Stimulated activated CD4-positive, alpha-beta T cell treated with anti-CD3 and anti-CD28 coated beads, Interleukin-4, amount 100 ng/mL, for 1 hour (primary cell): ENCODE measurements around the gene SLC12A7.

ENCODE experiments used
- DNase-seq: peaks from one replicate; pipeline ENCODE4 v3.0.0-alpha.2; 2020

Gene SLC12A7

GRCh38 chr5:1124205-1125029, 12.6 kb upstream of the SLC12A7 start:
- DNase-seq = no peak

GRCh38 chr5:1123418-1124147, 11.7 kb upstream of the SLC12A7 start:
- DNase-seq = no peak

GRCh38 chr5:1122511-1123294, 10.8 kb upstream of the SLC12A7 start:
- no peak for DNase-seq

GRCh38 chr5:1121891-1122290, 10.0 kb upstream of the SLC12A7 start:
- DNase-seq = no peak

GRCh38 chr5:1121044-1121443, 9.2 kb upstream of the SLC12A7 start:
- DNase-seq = no peak

GRCh38 chr5:1120236-1120999, 8.6 kb upstream of the SLC12A7 start:
- no peak for DNase-seq

GRCh38 chr5:1119312-1119831, 7.5 kb upstream of the SLC12A7 start:
- no peak for DNase-seq

- no peak for DNase-seq
Measured at GRCh38 chr5:1118738-1119137, 6.9 kb upstream of the SLC12A7 start.

GRCh38 chr5:1118231-1118698, 6.4 kb upstream of the SLC12A7 start:
- no peak for DNase-seq

- DNase-seq = no peak
Measured at GRCh38 chr5:1116977-1117376, 5.1 kb upstream of the SLC12A7 start.

GRCh38 chr5:1116109-1116740, 4.4 kb upstream of the SLC12A7 start:
- DNase-seq = no peak

- no peak for DNase-seq
Measured at GRCh38 chr5:1115123-1115815, 3.4 kb upstream of the SLC12A7 start.

GRCh38 chr5:1113805-1114586, 2.1 kb upstream of the SLC12A7 start:
- DNase-seq = no peak

GRCh38 chr5:1113332-1113690, 1.4 kb upstream of the SLC12A7 start:
- no peak for DNase-seq

- DNase-seq = no peak
Measured at GRCh38 chr5:1112596-1113331, 901 bp upstream of the SLC12A7 start.

GRCh38 chr5:1111241-1111726, 579 bp downstream of the SLC12A7 start:
- DNase-seq = peak; percentile 23

- DNase-seq = no peak
Measured at GRCh38 chr5:1110307-1111240, 1.3 kb downstream of the SLC12A7 start.
